ENCODE data around the gene CERK.
A peak's percentile ranks its signal among the peaks of the same experiment; 100 is the strongest.

Gene CERK

DNA sequence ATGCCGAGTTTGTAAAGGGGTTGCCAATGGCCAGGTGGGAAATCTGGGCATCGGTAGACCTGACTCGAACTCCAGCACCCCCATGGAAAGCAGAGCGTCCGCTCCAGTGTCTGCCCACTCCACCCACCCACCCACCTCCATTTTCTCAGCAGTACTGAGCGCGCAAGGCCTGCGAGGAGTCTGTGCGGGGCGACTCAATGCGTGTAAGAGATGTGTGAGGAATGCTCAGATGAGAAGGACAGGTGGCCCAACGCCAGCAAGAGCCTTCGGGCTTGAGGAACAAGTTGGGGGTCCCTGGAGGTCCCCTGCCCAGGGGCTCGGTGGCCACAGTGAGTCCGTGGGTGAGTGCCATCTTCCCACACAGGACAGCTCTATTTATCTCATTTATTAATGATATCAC lies 50.6 kb downstream of the CERK start:
- Histone ChIP-seq H3K36me3 (replicated peaks; ENCODE audit: low read depth, low read length) (peaks cover 58% of the 10 kb centered on the region), H3K9me3 (ENCODE audit: insufficient read depth, low read length) (no peaks in the 10 kb centered on the region), H3K27ac (ENCODE audit: low read length) (no peak overlapping the region), H3K9ac (ENCODE audit: low read length) (no peak overlapping the region), H3K4me2 (ENCODE audit: low read length) (no peak overlapping the region), H3K27me3 (ENCODE audit: low read depth, low read length) (no peaks in the 10 kb centered on the region), H2AFZ (ENCODE audit: low read depth, low read length) (no peak overlapping the region), H3K4me3 (ENCODE audit: low read length) (no peak overlapping the region), H3K79me2 (ENCODE audit: low read length) (no peaks in the 10 kb centered on the region), H4K20me1 (ENCODE audit: insufficient read depth, low read length) (peaks cover 5% of the 10 kb centered on the region; the same call in 1 of the 2 replicates), H3K4me1 (ENCODE audit: low read length) (peaks cover 35% of the 10 kb centered on the region)
- TF ChIP-seq, protein P1, sequence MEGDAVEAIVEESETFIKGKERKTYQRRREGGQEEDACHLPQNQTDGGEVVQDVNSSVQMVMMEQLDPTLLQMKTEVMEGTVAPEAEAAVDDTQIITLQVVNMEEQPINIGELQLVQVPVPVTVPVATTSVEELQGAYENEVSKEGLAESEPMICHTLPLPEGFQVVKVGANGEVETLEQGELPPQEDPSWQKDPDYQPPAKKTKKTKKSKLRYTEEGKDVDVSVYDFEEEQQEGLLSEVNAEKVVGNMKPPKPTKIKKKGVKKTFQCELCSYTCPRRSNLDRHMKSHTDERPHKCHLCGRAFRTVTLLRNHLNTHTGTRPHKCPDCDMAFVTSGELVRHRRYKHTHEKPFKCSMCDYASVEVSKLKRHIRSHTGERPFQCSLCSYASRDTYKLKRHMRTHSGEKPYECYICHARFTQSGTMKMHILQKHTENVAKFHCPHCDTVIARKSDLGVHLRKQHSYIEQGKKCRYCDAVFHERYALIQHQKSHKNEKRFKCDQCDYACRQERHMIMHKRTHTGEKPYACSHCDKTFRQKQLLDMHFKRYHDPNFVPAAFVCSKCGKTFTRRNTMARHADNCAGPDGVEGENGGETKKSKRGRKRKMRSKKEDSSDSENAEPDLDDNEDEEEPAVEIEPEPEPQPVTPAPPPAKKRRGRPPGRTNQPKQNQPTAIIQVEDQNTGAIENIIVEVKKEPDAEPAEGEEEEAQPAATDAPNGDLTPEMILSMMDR (IDR thresholded peaks at IDR 0.05; ENCODE audit: low read depth, low read length) = no peak
- TF ChIP-seq EZH2phosphoT487 (IDR thresholded peaks at IDR 0.05; ENCODE audit: low read depth) = no peak

DNA sequence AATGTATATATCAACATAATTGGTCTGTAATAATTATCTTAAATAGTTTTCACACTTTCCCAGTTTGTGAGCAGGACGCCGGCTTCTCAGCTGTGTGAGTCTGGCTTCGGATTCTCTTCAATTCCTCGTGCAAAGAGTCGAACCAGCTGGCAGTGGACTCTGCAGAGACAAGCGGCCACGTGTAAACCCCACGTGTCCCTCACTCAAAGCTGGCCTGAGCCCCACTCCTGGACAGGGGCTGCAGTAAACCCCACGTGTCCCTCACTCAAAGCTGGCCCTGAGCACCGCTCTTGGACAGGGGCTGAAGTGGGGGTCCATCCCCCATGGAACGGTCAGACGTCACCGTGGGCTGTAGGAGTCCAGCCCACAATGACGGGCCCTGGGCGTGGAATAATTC lies 51.0 kb downstream of the CERK start:
- H3K4me3 ChIP-seq (ENCODE audit: low read length) = no peak overlapping the region
- H2AFZ ChIP-seq (ENCODE audit: low read depth, low read length) = no peak overlapping the region
- no peaks in the 10 kb centered on the region for H3K27me3 ChIP-seq (ENCODE audit: low read depth, low read length)
- no peaks in the 10 kb centered on the region for H3K9me3 ChIP-seq (ENCODE audit: insufficient read depth, low read length)
- H3K9ac ChIP-seq (ENCODE audit: low read length) = no peak overlapping the region
- H3K4me1 ChIP-seq (ENCODE audit: low read length) = peaks cover 40% of the 10 kb centered on the region
- no peak overlapping the region for H3K4me2 ChIP-seq (ENCODE audit: low read length)
- H3K36me3 ChIP-seq (replicated peaks; ENCODE audit: low read depth, low read length) = peaks cover 60% of the 10 kb centered on the region
- TF ChIP-seq EZH2phosphoT487 (IDR thresholded peaks at IDR 0.05; ENCODE audit: low read depth) = no peak
- TF ChIP-seq, protein P1 (IDR thresholded peaks at IDR 0.05; ENCODE audit: low read depth, low read length) = no peak
- peaks cover 5% of the 10 kb centered on the region; the same call in 1 of the 2 replicates for H4K20me1 ChIP-seq (ENCODE audit: insufficient read depth, low read length)
- no peaks in the 10 kb centered on the region for H3K79me2 ChIP-seq (ENCODE audit: low read length)
- H3K27ac ChIP-seq (ENCODE audit: low read length) = no peak overlapping the region

DNA sequence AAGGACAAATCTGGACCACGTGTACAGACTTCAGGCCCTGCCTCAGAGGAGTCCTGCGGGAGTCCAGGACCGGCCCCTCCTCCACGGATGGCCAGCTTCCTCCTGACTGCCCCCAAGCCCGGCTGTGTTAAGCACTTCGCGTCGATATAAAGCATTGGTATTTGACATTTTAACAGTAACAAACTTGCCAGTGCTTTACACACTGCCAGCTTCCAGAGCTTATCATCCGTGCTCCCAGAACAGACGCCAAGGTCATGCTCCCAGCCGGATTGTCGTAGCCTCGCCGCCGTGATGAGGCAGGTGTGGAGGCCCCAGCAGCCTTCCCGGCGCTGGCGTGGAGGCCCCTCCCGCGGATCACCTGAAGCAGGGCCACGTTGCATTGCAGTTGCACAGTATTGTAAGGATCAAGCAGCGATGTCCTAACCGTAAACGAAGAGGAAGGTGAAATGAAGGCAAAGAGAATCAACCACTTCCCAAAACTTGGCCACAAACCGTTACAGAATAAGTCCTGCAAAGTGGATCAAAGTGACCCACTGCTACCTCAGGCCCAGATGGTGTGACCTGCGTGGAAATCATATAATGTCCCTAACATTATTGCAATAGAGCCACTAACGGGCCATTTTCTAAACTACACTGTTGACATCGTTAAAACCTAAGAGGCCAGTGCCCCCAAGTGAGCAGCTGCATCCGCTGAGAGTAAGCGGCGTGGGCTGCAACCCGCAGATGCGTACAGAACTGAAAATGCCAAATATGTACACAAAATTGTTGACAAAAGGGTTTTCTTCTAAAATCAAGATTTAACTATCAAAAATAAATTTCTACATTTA lies 51.6 kb downstream of the CERK start:
- H3K79me2 ChIP-seq (ENCODE audit: low read length) = no peaks in the 10 kb centered on the region

DNA sequence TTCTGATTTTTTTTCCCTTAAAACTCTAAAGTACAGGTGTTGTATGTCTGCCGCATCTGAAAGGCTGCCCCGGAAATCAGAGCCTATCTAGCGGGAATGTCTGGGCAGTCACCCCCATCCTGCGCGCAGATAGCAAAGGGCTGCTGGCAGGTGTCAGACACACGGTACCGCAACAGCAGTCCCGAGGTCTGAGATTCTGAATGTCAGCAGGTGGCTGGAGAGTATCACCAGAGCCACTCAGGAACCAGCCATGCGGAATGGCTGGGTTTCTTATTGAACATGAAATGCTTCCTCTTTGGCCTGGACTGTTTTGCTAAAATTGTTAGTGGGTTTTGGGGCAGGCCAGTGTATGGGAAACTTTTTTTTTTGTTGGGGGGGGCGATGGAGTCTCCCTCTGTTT lies 53.3 kb downstream of the CERK start:
- Histone ChIP-seq H3K4me3 (ENCODE audit: low read length) (peak overlapping the region; percentile 31; the same call in 1 of the 2 replicates), H3K79me2 (ENCODE audit: low read length) (no peaks in the 10 kb centered on the region), H2AFZ (ENCODE audit: low read depth, low read length) (no peak overlapping the region), H3K36me3 (replicated peaks; ENCODE audit: low read depth, low read length) (peaks cover 42% of the 10 kb centered on the region), H3K9me3 (ENCODE audit: insufficient read depth, low read length) (no peaks in the 10 kb centered on the region), H4K20me1 (ENCODE audit: insufficient read depth, low read length) (peaks cover 5% of the 10 kb centered on the region; the same call in 1 of the 2 replicates), H3K4me2 (ENCODE audit: low read length) (peak overlapping the region; percentile 56), H3K27me3 (ENCODE audit: low read depth, low read length) (no peaks in the 10 kb centered on the region), H3K9ac (ENCODE audit: low read length) (peak overlapping the region; percentile 8; the same call in 1 of the 2 replicates), H3K4me1 (ENCODE audit: low read length) (peaks cover 51% of the 10 kb centered on the region), H3K27ac (ENCODE audit: low read length) (peak overlapping the region; percentile 69)
- no peak for TF ChIP-seq EZH2phosphoT487 (IDR thresholded peaks at IDR 0.05; ENCODE audit: low read depth)
- TF ChIP-seq, protein P1 (IDR thresholded peaks at IDR 0.05; ENCODE audit: low read depth, low read length) = no peak

More for the DNA sequence above, 51.6 kb downstream of the CERK start:
- Histone ChIP-seq H3K9ac (ENCODE audit: low read length) (no peak overlapping the region), H2AFZ (ENCODE audit: low read depth, low read length) (no peak overlapping the region), H3K27ac (ENCODE audit: low read length) (no peak overlapping the region), H3K27me3 (ENCODE audit: low read depth, low read length) (no peaks in the 10 kb centered on the region), H3K4me1 (ENCODE audit: low read length) (peaks cover 45% of the 10 kb centered on the region), H3K36me3 (replicated peaks; ENCODE audit: low read depth, low read length) (peaks cover 55% of the 10 kb centered on the region), H4K20me1 (ENCODE audit: insufficient read depth, low read length) (peaks cover 5% of the 10 kb centered on the region; the same call in 1 of the 2 replicates), H3K4me2 (ENCODE audit: low read length) (no peak overlapping the region), H3K9me3 (ENCODE audit: insufficient read depth, low read length) (no peaks in the 10 kb centered on the region), H3K4me3 (ENCODE audit: low read length) (no peak overlapping the region)
- no peak for TF ChIP-seq EZH2phosphoT487 (IDR thresholded peaks at IDR 0.05; ENCODE audit: low read depth)
- TF ChIP-seq, protein P1 (IDR thresholded peaks at IDR 0.05; ENCODE audit: low read depth, low read length) = 0 out of 2 replicates have a peak, but pooled peaks have one; percentile 5

All from OCI-LY3 (cell line).